K562 (cell line): ENCODE measurements around the gene PPDPF. TPM values are rescaled to one million over a fixed set of nuclear protein-coding genes. Genes with fewer than 3 reads are reported as not detected.

Experiments
- ATAC-seq: fragments of 200-7000 bp; cut with Tn5 transposase; 3 replicates; pipeline ENCODE4 v1.9.1; 2020; ENCODE audit warnings: moderate library complexity
- BruUV-seq: library from RNA; stranded (reverse); fragments of 400-500 nt; replicated peaks from 2 replicates; lab custom pipeline; 2021; lab: Mats Ljungman, UMichigan
- CTCF ChIA-PET: fragments of 300-600 bp; formaldehyde crosslinking; extraction: SDS; loops from one replicate; lab custom pipeline; 2021; ENCODE audit warnings: low intra/inter-chr PET ratio; lab: Yijun Ruan, JAX
- POLR2A ChIA-PET: fragments of 300-600, 350-650 bp; sonication (Branson Sonifier 250); formaldehyde crosslinking; extraction: SDS; loops from one replicate; lab custom pipeline; 2021; ENCODE audit warnings: antibody characterized with exemption, inconsistent platforms; lab: Yijun Ruan, JAX
- DNase-seq, 4 experiments: peaks; one replicate each; pipeline versions ENCODE4 v3.0.0 to v3.0.0-alpha.2; 2011 to 2018; ENCODE audit warnings: low spot score in 3 of 4, mixed read lengths in 3 of 4; ENCODE audit errors: extremely low read depth in 1 of 4
- FAIRE-seq: peaks from 2 replicates; lab custom pipeline; 2011; peaks lifted over from hg19 to GRCh38; lab: Jason Lieb, UNC
- H2AFZ ChIP-seq: 2 replicates; pipeline ENCODE4 v1.6.0; 2011; ENCODE audit warnings: low read depth, low read length, control low read depth, inconsistent platforms
- H3K27ac ChIP-seq: fragments of 200-600 bp; 3 replicates; pipeline ENCODE4 v1.8.0; 2011; ENCODE audit warnings: low read depth, mild to moderate bottlenecking, control low read depth, inconsistent platforms, low read length, moderate library complexity, mixed read lengths; ENCODE audit errors: extremely low read depth
- H3K27me3 ChIP-seq, 2 experiments: fragments of 300-600 bp in 1 of 2; 2 replicates in 1 of 2; 3 replicates in 1 of 2; pipeline versions ENCODE4 v1.6.0 to v1.8.0; 2011; ENCODE audit warnings: inconsistent platforms in 2 of 2, low read length in 2 of 2, mild to moderate bottlenecking in 1 of 2, mixed read lengths in 1 of 2, moderate library complexity in 1 of 2; ENCODE audit not compliant: control insufficient read depth in 2 of 2, insufficient read depth in 2 of 2
- H3K36me3 ChIP-seq: fragments of 300-600 bp; 3 replicates; pipeline ENCODE4 v1.8.0; 2011; ENCODE audit warnings: mild to moderate bottlenecking, low read length, inconsistent platforms; ENCODE audit not compliant: control insufficient read depth, insufficient read depth
- H3K4me1 ChIP-seq, 2 experiments: fragments of 200-600 bp in 1 of 2; replicated peaks in 1 of 2; 2 replicates in 1 of 2; 3 replicates in 1 of 2; pipeline versions ENCODE4 v1.5.1 to v1.8.0; 2011; ENCODE audit warnings: inconsistent platforms in 2 of 2, low read length in 2 of 2, mild to moderate bottlenecking in 1 of 2, mixed read lengths in 1 of 2, moderate library complexity in 1 of 2; ENCODE audit not compliant: control insufficient read depth in 2 of 2, insufficient read depth in 2 of 2
- H3K4me2 ChIP-seq: 2 replicates; pipeline ENCODE4 v1.6.1; 2011; ENCODE audit warnings: low read length, control low read depth, inconsistent platforms, mixed read lengths; ENCODE audit not compliant: insufficient read depth
- H3K4me3 ChIP-seq: fragments of 200-600 bp; sonication (generic), shearing (Covaris generic); 2 replicates; pipeline ENCODE4 v1.5.1; 2016; ENCODE audit warnings: control low read depth, inconsistent platforms
- H3K79me2 ChIP-seq: fragments of 200-600 bp; 3 replicates; pipeline ENCODE4 v1.8.0; 2011; ENCODE audit warnings: low read length, inconsistent platforms; ENCODE audit not compliant: control insufficient read depth, insufficient read depth
- H3K9ac ChIP-seq, 2 experiments: 2 replicates each; pipeline versions ENCODE4 v1.6.0 to v1.6.1; 2011; ENCODE audit warnings: low read depth in 2 of 2, low read length in 2 of 2, control low read depth in 1 of 2, inconsistent platforms in 1 of 2, mild to moderate bottlenecking in 1 of 2, mixed read lengths in 1 of 2; ENCODE audit not compliant: insufficient read depth in 1 of 2
- H3K9me1 ChIP-seq: one replicate; pipeline ENCODE4 v1.6.0; 2011; ENCODE audit warnings: inconsistent platforms, mild to moderate bottlenecking, low read length, moderate library complexity; ENCODE audit not compliant: control insufficient read depth, insufficient read depth
- H3K9me3 ChIP-seq: replicated peaks from 2 replicates; pipeline ENCODE4 v1.5.1; 2011; ENCODE audit warnings: low read depth, low read length, inconsistent platforms; ENCODE audit not compliant: control insufficient read depth, insufficient read depth
- H4K20me1 ChIP-seq: replicated peaks from 2 replicates; pipeline ENCODE4 v1.6.1; 2011; ENCODE audit warnings: low read length, inconsistent platforms, mixed read lengths; ENCODE audit not compliant: control insufficient read depth, insufficient read depth
- KDM5B ChIP-seq: fragments of 200-600 bp; sonication (generic); IDR thresholded peaks from 2 replicates; pipeline ENCODE4 v1.6.1; 2012; ENCODE audit warnings: low read depth, mild to moderate bottlenecking, moderate library complexity, low read length, control low read depth, inconsistent platforms; ENCODE audit not compliant: insufficient replicate concordance
- POLR2AphosphoS2 ChIP-seq: IDR thresholded peaks from 2 replicates; pipeline ENCODE4 v1.6.1; 2012; ENCODE audit warnings: low read length, improper control_type of control experiment
- POLR2G ChIP-seq: fragments of 200-400 bp; formaldehyde crosslinking; IDR thresholded peaks from 2 replicates; pipeline ENCODE4 v1.6.1; 2017; ENCODE audit warnings: low read depth, mild to moderate bottlenecking, antibody characterized with exemption, low read length, moderate library complexity
- ZNF551 ChIP-seq: fragments of 250-450 bp; sonication (Bioruptor Pico); IDR thresholded peaks from 2 replicates; pipeline ENCODE4 v1.5.0; 2021; ENCODE audit warnings: mild to moderate bottlenecking, moderate library complexity
- ZNF699 ChIP-seq: fragments of 250-450 bp; sonication (Bioruptor Pico); IDR thresholded peaks from 2 replicates; pipeline ENCODE4 v1.8.0; 2021; ENCODE audit warnings: mild to moderate bottlenecking, moderate library complexity; ENCODE audit not compliant: insufficient replicate concordance
- ZNF830 ChIP-seq: fragments of 250-450 bp; sonication (Bioruptor Pico); IDR thresholded peaks from 2 replicates; pipeline ENCODE4 v1.5.0; 2021; ENCODE audit warnings: mild to moderate bottlenecking
- WGBS: fragments of 100-300 bp; shearing (Covaris generic); methylation state at CpG from one replicate; pipeline ENCODE4 v1.1.6; 2016; ENCODE audit warnings: low coverage, mixed read lengths; ENCODE audit not compliant: insufficient coverage; ENCODE audit errors: missing lambda C conversion rate; 5-methylcytosine and 5-hydroxymethylcytosine counted together
- in situ Hi-C: fragments of 300-500 bp; cut with MboI; formaldehyde crosslinking; loops from 4 replicates; pipeline ENCODE4 v1.15.0; 2018; ENCODE audit warnings: inconsistent platforms, mixed read lengths
- intact Hi-C: fragments of 100-400 bp; cut with micrococcal nuclease; formaldehyde crosslinking; loops from 2 replicates; pipeline ENCODE4 v1.14.2; 2022
- polyA plus RNA-seq, 8 experiments: library from polyadenylated mRNA; depleted of rRNA in 4 of 8; stranded (reverse) in 5 of 8; unstranded in 3 of 8; fragments of >200 nt; fragmentation: Nextera tagmentation in 2 of 8; fragmentation: Illumina TruSeq in 1 of 8; extraction: Ambion mirVana in 2 of 8; extraction: Trizol in 1 of 8; gene quantifications; 2 replicates each; pipeline versions ENCODE4 v1.2.1 to v1.2.3, GENCODE V29; 2011 to 2014; ENCODE audit warnings: inconsistent platforms in 1 of 8, missing spikeins in 1 of 8
- total RNA-seq, 7 experiments: library from RNA; depleted of rRNA in 6 of 7; stranded (reverse); fragments of >200 nt in 6 of 7; fragmentation: Illumina TruSeq in 2 of 7; extraction: Trizol in 2 of 7; gene quantifications; 2 replicates each; pipeline versions ENCODE4 v1.2.1 to v1.2.3, GENCODE V29; 2011 to 2021; ENCODE audit warnings: low replicate concordance in 1 of 7

PPDPF gene
- total and polyA plus RNA-seq, 9 of the 15 experiments (the other 6 are each of a cell fraction or from before 2014, with no cell fraction given) = 0.77 to 233 (median 10.5) TPM

DNA sequence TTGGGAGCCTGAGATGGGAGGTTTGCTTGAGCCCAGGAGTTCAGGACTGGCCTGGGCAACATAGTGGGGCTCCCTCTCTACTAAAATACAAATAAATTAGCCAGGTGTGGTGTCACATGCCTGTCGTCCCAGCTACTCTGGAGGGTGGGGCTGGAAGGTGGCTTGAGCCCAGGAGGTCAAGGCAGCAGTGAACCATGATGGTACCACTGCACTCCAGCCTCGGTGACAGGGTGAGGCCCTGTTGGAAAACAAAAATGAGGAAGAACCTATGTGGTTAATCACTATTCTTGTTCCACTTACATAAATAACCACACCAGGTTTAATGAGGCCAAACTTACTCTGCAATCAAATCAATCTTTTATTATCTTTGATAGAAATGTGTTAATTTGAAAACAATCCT, 5.4 kb downstream of the PPDPF start:
- no peak overlapping the region for H2AFZ ChIP-seq
- BruUV-seq = no TSS peak
- H3K9me3 ChIP-seq = peaks cover 7% of the 10 kb centered on the region
- H3K36me3 ChIP-seq = peaks cover 23% of the 10 kb centered on the region; the same call in 2 of the 3 replicates
- H3K79me2 ChIP-seq = peaks cover 12% of the 10 kb centered on the region
- ATAC-seq = no peak
- WGBS = 3% methylated on average over 2 of the region's 2 CpGs
- no peaks in the 10 kb centered on the region for H3K9me1 ChIP-seq
- no peak overlapping the region for H3K27ac ChIP-seq
- peaks cover 5% of the 10 kb centered on the region; the same call in 1 of the 2 replicates for H4K20me1 ChIP-seq
- peaks cover 0 to 22% of the 10 kb centered on the region in 2 experiments; a peak in 1 of 5 replicates for H3K27me3 ChIP-seq
- H3K4me3 ChIP-seq = no peak overlapping the region
- in situ Hi-C loops = no loop called here
- no peak overlapping the region for H3K9ac ChIP-seq
- ChIA-PET CTCF (no interaction called here), POLR2A (interaction anchor here (0.6 to 4.0 kb wide), 6 partner anchors 9 to 260 kb away, joined by 3 to 27 read pairs (median 4); partner anchors contain the start of gene PTK6)
- H3K4me1 ChIP-seq = peaks cover 4 to 48% of the 10 kb centered on the region in 2 experiments
- TF ChIP-seq POLR2G (0 out of 2 replicates have a peak, but pooled peaks have one; percentile 33), KDM5B (peak; percentile 61), ZNF551 (CRISPR knock-in tag) (no peak), POLR2AphosphoS2 (0 out of 2 replicates have a peak, but pooled peaks have one; percentile 50), ZNF830 (CRISPR knock-in tag) (no peak), ZNF699 (CRISPR knock-in tag) (no peak)
- no peak for FAIRE-seq
- intact Hi-C loops = no loop called here
- H3K4me2 ChIP-seq = no peak overlapping the region
- DNase-seq = no peak
